ENCODE measurements around the gene CT45A10.
A peak's percentile ranks its signal among the peaks of the same experiment; 100 is the strongest.
"Not testable (repeated sequence)": the region's sequence is repeated elsewhere in the genome, so short reads cannot be mapped to it uniquely, and the experiment has no call there.

Gene CT45A10, protein sequence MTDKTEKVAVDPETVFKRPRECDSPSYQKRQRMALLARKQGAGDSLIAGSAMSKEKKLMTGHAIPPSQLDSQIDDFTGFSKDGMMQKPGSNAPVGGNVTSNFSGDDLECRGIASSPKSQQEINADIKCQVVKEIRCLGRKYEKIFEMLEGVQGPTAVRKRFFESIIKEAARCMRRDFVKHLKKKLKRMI

DNA sequence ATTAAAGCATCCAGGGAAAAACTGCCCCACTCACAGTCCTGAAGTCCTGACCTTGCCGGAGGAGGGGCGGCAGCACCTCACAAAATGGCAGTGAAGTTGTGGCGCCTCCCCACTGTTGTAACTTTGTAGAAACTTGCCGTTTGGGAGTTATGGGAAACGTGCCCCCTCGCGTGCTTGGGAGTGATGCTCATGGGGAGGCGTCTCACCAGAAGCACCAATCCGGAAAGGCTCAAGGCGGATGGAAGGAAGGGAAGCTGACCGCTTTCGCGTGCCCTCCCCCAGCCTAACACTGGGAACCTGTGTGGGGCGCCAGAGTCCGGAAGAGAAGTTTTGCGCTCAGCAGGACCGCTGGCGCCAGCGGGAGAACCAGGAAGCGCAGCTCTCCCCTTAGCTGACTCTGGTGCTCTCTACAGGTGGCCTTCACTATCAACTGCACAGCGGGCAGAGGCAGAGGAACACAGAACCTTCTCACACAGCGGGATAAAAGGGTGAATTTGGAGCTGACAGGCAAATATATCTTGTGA, at the start of gene CT45A10, which contains the start of gene SAGE1:
TSS of gene CT45A10 (minus strand) at position 151 of the 524 bp plus-strand sequence. CDS start 8,100 bp downstream, outside the sequence.
TSS of gene SAGE1 (plus strand) at position 423 of the 524 bp plus-strand sequence. CDS start 2,527 bp downstream, outside the sequence.
- no peak for DNase-seq (ENCODE audit: low read depth)

DNA sequence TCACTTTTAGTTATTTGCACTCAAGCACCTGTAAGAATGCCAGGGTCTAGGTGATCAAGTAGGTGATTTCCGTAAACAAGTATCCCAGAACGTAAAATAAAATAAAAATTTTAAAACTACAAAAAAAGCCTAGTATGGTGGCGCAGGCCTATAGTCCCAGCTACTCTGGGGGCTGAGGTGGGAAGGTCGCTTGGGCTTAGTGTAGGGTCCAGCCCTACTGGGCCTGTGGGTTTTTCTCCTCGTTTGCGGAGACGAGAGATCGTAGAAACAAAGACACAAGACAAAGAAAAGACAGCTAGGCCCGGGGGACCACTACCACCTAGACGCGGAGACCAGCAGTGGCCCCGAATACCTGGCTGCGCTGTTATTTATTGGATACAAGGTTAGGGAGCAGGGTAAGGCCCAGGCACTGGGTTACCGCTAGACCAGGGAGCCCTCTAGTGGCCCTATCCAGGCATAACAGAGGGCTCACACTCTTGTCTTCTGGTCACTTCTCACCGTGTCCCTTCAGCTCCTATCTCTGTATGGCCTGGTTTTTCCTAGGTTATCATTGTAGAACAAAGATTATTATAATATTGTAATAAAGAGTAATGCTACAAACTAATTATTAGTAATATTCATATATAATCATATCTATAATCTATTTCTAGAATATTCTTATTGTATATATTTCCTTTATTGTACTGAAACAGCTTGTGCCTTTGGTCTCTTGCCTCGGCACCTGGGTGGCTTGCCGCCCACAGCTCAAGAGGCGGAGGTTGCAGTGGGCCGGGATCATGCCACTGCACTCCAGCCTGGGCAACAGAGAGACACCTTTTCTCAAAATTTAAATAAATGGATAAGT, 38.6 kb upstream of the CT45A10 start:
- DNase-seq (ENCODE audit: low read depth) = peak; percentile 1

DNA sequence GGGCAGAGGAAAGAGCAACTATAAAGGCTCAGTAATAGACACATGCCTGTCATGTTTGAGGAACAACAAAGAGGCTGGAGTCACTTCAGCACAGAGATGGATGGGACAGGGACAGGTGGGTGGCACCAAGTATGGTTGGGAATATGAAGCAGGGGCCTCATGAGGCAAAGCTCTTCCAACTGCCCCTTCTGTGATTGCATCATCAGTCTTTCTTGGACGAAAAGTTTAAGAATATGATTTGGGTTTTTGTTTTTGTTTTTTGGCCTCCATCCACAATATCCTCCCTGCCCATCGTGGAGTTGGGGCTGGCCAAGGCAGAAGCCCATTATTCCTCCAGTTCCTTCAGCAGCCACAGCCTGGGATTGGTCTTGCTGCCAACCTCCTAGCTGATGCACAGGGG, 34.7 kb upstream of the CT45A10 start:
- no peak for DNase-seq (ENCODE audit: low read depth)

DNA sequence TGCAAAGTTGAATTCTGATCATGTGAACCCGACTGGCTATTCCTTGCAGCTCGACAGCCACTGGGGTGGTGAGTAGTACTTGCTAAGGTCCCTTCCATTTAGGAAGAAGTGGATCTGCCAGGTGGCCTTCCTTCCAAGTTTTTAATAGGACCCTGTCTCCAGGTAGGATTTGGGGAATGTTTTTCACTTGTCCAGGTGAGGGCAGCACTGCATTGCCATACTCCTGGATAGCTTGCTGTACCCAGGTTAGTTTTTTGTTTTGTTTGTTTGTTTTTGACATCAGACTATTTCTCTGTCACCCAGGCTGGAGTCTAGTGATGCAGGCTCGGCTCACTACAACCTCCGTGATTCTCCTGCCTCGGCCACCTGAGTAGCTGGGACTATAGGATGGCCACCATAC, 30.1 kb upstream of the CT45A10 start:
- no peak for DNase-seq (ENCODE audit: low read depth)

DNA sequence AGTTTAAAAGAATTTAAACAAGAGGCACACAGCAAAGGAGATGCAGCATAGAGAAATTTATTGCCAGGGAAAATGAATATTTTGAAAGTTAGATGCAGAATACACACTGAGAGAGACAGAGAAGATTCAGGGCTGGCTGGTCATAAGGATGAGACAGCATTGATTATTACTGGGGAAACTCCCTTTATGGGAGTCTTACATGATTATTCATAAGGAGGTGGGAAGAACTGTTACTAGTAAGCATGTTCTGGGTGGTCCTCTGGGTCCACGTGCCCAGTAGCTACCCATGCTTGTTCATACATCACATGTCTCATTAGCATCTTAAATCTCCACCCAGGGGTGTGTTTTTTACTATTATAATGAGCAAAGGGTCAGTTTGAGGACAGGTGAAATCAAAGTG, 27.3 kb upstream of the CT45A10 start:
- not testable (repeated sequence) for DNase-seq (ENCODE audit: low read depth)

DNA sequence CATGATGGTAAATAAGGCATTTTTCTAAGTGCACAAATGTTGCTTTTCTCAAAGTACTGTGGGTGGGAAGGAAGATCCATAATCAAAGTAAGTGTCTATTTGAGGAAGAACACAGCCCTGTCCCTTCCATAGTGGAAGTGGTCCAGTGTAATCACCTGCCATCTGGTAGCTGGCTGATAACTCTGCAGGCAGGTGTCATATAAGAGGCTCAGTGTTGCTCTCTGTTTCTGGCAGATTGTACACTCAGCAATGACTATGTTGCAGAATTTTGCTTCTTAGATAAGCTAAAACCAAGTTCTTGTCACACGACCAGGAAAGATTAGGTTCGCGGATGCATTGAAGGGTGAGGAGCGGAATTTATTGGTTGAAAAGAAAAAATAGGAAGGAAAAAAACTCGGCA, 21.2 kb upstream of the CT45A10 start:
- no peak for DNase-seq (ENCODE audit: low read depth)

DNA sequence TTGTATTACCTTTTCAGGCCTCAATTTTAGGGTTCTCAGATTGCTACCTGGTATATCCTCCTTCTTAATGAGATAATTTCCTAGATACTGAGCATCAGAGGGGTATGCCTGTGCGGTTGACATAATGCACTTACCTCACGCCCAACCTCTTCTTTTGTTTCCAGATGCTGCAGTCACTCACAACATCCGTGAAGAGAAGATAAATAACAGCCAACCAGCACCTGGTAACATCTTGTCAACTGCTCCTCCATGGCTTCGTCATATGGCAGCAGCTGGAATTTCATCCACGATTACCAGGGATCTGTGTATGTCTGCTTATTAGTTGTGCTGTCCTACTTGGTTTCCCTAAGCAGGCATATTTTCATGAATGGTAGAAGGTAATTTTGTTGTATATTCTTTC, 17.0 kb upstream of the CT45A10 start:
- no peak for DNase-seq (ENCODE audit: low read depth)

DNA sequence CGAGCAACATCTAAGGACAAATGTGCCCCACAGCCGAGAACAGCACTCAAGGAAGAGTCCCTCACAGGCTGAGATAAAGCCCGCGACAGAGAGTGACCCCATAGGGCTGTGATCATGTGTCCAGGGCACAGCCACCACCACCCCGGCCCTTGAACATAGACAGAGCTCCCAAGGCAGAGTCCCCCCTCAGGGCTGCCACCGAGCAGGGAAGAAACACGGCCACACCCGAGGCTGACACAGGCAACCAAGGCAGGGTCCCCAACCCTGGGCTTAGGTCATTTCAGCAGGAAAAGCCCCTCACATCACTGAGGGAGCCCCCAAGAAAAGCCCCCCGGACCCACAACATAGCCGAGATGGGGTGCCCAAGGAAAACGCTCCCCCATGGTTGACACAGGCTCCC, 463 bp downstream of the CT45A10 start:
- DNase-seq (ENCODE audit: low read depth) = no peak

DNA sequence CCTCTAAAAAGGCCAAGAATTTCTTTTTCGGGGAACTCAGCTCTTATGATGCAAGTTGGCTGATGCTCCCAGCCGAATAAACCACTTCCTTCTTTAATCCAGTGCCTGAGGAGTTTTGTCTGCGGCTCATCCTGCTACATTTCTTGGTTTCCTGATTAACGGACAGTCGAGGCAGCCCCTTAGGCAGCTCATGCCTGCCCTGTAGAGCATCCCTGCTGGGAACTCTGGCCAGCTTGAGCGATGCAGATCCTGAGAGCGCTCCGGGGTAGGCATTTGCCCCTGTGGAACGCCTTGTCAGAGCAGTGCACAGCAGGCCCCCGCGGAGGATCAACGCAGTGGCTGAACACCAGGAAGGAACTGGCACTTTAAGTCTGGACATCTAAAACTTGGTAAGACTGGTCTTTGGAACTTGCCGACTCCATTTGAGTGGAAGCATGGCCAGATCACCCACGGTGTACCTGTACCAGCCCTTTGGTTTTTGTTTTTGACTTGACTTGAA, 3.1 kb downstream of the CT45A10 start:
- no peak for DNase-seq (ENCODE audit: low read depth)

DNA sequence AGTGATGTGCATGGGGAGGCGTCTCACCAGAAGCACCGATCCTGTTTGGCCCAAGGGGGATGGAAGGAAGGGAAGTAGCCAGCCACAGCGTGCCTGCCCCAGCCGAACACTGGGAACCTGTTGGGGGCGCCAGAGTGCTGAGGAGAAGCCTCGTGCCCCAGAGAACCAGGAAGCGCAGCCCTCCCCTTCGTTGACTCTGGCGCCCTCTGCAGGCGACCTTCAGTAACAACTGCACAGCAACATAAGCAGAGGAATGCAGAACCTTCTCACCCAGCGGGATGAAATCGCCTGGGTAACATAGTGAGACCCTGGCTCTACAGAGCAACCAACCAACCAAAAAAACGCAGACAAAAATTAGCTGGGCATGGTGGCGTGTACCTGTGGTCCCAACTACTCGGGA, 4.3 kb downstream of the CT45A10 start:
- DNase-seq (ENCODE audit: low read depth) = not testable (repeated sequence)

DNA sequence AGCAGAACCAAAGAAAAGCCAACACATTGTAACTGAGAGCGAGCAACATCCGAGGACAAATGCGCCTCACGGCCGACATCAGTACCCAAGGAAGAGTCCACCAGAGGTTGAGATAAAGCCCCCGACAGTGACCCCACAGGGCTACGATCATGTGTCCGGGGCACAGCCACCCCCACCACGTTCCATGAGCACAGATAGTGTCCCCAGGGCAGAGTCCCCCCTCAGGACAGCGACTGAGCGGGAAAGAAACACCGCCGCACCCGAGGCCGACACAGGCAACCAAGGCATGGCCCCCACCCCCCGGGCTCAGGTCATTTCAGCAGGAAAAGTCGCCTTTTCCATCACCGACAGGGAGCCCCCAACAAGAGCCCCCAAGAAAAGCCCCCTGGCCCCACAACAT, 5.0 kb downstream of the CT45A10 start:
- DNase-seq (ENCODE audit: low read depth) = not testable (repeated sequence)

DNA sequence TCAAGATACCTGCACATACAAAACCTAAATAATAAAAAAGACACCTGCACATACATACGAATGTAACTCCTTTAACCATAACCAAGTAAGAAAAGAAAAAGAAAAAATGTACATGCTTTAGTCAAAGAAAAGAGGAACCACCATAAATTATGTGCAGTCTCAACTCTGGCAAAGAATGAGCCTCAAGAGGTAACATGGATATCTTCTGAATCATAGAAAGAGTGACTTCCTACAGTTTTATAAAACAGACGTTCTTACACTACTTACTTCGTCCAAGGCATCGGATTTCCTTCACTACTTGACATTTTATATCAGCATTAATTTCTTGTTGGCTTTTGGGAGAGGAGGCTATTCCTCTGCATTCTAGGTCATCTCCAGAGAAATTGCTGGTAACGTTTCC, 10.5 kb downstream of the CT45A10 start:
- DNase-seq (ENCODE audit: low read depth) = not testable (repeated sequence)

DNA sequence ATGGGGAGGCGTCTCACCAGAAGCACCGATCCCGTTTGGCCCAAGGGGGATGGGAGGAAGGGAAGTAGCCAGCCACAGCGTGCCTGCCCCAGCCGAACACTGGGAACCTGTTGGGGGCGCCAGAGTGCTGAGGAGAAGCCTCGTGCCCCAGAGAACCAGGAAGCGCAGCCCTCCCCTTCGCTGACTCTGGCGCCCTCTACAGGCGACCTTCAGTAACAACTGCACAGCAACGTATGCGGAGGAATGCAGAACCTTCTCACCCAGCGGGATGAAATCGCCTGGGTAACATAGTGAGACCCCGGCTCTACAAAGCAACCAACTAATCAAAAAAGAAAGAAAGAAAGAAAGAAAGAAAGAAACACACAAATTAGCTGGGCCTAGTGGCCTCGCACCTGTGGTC, 21.5 kb downstream of the CT45A10 start, which contains the start of gene CT45A9:
TSS of gene CT45A9 (minus strand) at position 101 of the 400 bp plus-strand sequence. CDS start 3,751 bp downstream, outside the sequence.
- DNase-seq (ENCODE audit: low read depth) = not testable (repeated sequence)

DNA sequence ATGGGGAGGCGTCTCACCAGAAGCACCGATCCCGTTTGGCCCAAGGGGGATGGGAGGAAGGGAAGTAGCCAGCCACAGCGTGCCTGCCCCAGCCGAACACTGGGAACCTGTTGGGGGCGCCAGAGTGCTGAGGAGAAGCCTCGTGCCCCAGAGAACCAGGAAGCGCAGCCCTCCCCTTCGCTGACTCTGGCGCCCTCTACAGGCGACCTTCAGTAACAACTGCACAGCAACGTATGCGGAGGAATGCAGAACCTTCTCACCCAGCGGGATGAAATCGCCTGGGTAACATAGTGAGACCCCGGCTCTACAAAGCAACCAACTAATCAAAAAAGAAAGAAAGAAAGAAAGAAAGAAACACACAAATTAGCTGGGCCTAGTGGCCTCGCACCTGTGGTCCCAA, 38.8 kb downstream of the CT45A10 start, which contains the start of gene CT45A8:
TSS of gene CT45A8 (minus strand) at position 101 of the 400 bp plus-strand sequence. CDS start 3,755 bp downstream, outside the sequence.
- not testable (repeated sequence) for DNase-seq (ENCODE audit: low read depth)

DNA sequence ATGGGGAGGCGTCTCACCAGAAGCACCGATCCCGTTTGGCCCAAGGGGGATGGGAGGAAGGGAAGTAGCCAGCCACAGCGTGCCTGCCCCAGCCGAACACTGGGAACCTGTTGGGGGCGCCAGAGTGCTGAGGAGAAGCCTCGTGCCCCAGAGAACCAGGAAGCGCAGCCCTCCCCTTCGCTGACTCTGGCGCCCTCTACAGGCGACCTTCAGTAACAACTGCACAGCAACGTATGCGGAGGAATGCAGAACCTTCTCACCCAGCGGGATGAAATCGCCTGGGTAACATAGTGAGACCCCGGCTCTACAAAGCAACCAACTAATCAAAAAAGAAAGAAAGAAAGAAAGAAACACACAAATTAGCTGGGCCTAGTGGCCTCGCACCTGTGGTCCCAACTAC, 56.1 kb downstream of the CT45A10 start, which contains the start of gene CT45A7:
TSS of gene CT45A7 (minus strand) at position 101 of the 400 bp plus-strand sequence. CDS start 3,747 bp downstream, outside the sequence.
- not testable (repeated sequence) for DNase-seq (ENCODE audit: low read depth)

All from activated T-helper 1 cell treated with Interleukin-2 at 50 U/mL for 16 hours (primary cell).